ENCODE data around the gene VEZT.
"Not testable (repeated sequence)": the region's sequence is repeated elsewhere in the genome, so short reads cannot be mapped to it uniquely, and the experiment has no call there.

GRCh38 chr12:95324246-95324645 lies 106.6 kb downstream of the VEZT start:
- not testable (repeated sequence) for TF ChIP-seq EZH2 (IDR thresholded peaks at IDR 0.05; ENCODE audit: borderline replicate concordance, insufficient read depth, low read length, poor library complexity, severe bottlenecking); CTCF (IDR thresholded peaks at IDR 0.05; ENCODE audit: poor library complexity, severe bottlenecking); MXI1 (conservative IDR thresholded peaks at IDR 0.05; ENCODE audit: poor library complexity, severe bottlenecking); TAF1 (IDR thresholded peaks at IDR 0.05; ENCODE audit: low read depth)
